Retinal pigment epithelial cell (primary cell): ENCODE data around the gene FRMD4A.
"Not testable (repeated sequence)": the region's sequence is repeated elsewhere in the genome, so short reads cannot be mapped to it uniquely, and the experiment has no call there.

Experiments
- DNase-seq: peaks from one replicate; pipeline ENCODE4 v3.0.0-alpha.2; 2010; ENCODE audit warnings: low read depth
- H3K4me3 ChIP-seq: 2 replicates; pipeline ENCODE4 v1.5.1; 2011; ENCODE audit warnings: mild to moderate bottlenecking, low read length, control low read depth, moderate library complexity
- CTCF ChIP-seq: conservative IDR thresholded peaks from 2 replicates; pipeline ENCODE4 v1.5.1; 2011; ENCODE audit warnings: low read depth, low read length, control low read depth, inconsistent platforms

Gene FRMD4A

GRCh38 chr10:13957856-13958255, 372.9 kb downstream of the FRMD4A start:
- H3K4me3 ChIP-seq, result no peak overlapping the region
- no peak for TF ChIP-seq CTCF
- DNase-seq, result no peak

GRCh38 chr10:13956826-13957225, 373.9 kb downstream of the FRMD4A start:
- peak; percentile 37 for TF ChIP-seq CTCF
- no peak for DNase-seq
- no peak overlapping the region for H3K4me3 ChIP-seq

GRCh38 chr10:13955409-13956068, 375.2 kb downstream of the FRMD4A start:
- H3K4me3 ChIP-seq, result no peak overlapping the region
- no peak for TF ChIP-seq CTCF
- DNase-seq, result no peak

- not testable (repeated sequence) for DNase-seq, H3K4me3 ChIP-seq
Observed at GRCh38 chr10:13954195-13954594, 376.5 kb downstream of the FRMD4A start.

GRCh38 chr10:13953371-13953770, 377.4 kb downstream of the FRMD4A start:
- TF ChIP-seq CTCF, result no peak
- DNase-seq, result no peak
- H3K4me3 ChIP-seq, result no peak overlapping the region

- H3K4me3 ChIP-seq, result no peak overlapping the region
- no peak for TF ChIP-seq CTCF
- no peak for DNase-seq
Observed at GRCh38 chr10:13950543-13950939, 380.2 kb downstream of the FRMD4A start.

GRCh38 chr10:13949844-13950542, 380.7 kb downstream of the FRMD4A start:
- no peak for TF ChIP-seq CTCF
- DNase-seq, result no peak
- H3K4me3 ChIP-seq, result no peak overlapping the region
